ENCODE measurements around the gene CCDC91.

CCDC91 gene

DNA sequence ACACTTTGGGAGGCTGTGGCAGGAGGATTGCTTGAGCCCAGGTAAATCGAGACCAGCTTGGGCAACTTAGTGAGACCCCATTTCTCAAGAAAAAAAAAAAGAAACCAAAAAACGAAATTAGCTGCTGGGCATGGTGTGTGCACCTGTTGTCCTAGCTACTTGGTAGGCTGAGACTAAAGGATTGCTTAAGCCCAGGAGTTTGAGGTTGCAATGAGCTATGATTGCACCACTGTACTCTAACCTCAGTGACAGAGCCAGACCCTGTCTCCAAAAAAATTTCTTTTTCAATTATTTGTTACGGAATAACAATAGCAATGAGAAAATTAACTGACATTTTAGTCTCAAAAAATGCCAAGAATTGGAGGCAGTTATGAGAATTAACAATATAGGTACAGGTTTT, 128.0 kb downstream of the CCDC91 start:
- ChIA-PET POLR2A (no interaction called here), CTCF (interaction anchor here (0.6 kb wide), 1 partner anchor 680 kb away, joined by 3 read pairs; no protein-coding TSS in a partner anchor)
- no peaks in the 10 kb centered on the region for H3K4me1 ChIP-seq (ENCODE audit: control insufficient read depth, insufficient read depth, low read length)
- H3K27ac ChIP-seq (ENCODE audit: extremely low read depth, low read depth, low read length): no peak overlapping the region
- no peaks in the 10 kb centered on the region; a peak in 1 of 3 replicates for H3K36me3 ChIP-seq (ENCODE audit: control insufficient read depth in 2 of 2, insufficient read depth in 1 of 2, low read length in 2 of 2)
- TF ChIP-seq ZNF248 (tag by site-specific recombination; IDR thresholded peaks at IDR 0.05): no peak
- TF ChIP-seq KLF8 (tag by site-specific recombination; IDR thresholded peaks at IDR 0.05): no peak
- no peak overlapping the region for H3K4me3 ChIP-seq (ENCODE audit: low read depth, low read length)
- H3K9me3 ChIP-seq (ENCODE audit: control insufficient read depth, insufficient read depth, low read depth, low read length): no peaks in the 10 kb centered on the region

DNA sequence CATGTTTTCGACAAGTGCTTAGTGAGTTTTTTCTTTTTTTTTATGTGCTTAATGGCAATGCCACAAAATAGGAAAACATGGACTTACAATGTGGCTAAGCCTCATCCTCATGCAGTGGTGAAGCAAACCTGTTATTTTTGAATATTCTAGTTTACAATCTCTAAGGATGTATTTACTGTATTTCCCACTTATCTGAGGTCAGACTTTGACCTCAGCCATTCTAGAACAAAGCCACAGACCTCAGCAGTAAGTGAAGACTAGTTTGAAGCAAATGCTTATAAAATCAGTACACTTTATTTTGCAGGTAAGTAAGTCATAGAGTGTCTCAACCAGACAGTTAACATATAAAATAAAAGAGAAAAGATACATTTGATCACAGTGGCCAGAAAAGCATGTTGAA, 130.1 kb downstream of the CCDC91 start:
- Histone ChIP-seq H3K36me3 (ENCODE audit: control insufficient read depth in 2 of 2, insufficient read depth in 1 of 2, low read length in 2 of 2) (no peaks in the 10 kb centered on the region; a peak in 1 of 3 replicates), H3K9me3 (ENCODE audit: control insufficient read depth, insufficient read depth, low read depth, low read length) (no peaks in the 10 kb centered on the region), H3K27ac (ENCODE audit: extremely low read depth, low read depth, low read length) (no peak overlapping the region), H3K4me3 (ENCODE audit: low read depth, low read length) (no peak overlapping the region), H3K4me1 (ENCODE audit: control insufficient read depth, insufficient read depth, low read length) (no peaks in the 10 kb centered on the region)
- CTCF ChIA-PET: no interaction called here
- POLR2A ChIA-PET: no interaction called here
- TF ChIP-seq ZNF48 (tag by site-specific recombination; IDR thresholded peaks at IDR 0.05) (no peak), ZNF248 (tag by site-specific recombination; IDR thresholded peaks at IDR 0.05) (no peak), ZNF133 (tag by site-specific recombination; IDR thresholded peaks at IDR 0.05) (no peak)

DNA sequence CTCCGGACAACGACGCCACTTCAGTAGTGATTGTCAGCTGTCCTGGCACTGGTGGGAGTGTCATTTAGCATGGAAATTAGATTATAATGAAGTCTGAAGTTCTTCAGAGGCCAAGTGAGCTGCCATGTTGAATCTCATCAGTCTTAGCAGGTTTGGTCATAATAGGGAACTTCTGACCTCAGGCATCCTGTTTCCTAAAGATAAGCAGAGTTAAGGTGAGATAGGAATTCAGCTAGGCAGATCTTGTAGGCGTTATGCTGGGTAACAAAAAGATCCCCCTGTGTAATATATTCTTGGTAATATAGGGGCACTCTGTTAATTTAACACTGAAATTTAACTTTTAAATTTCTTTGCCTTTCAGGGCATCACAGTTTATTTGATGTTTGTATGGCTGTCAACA, 137.5 kb downstream of the CCDC91 start:
- POLR2A ChIA-PET: no interaction called here
- no peak overlapping the region for H3K4me3 ChIP-seq (ENCODE audit: low read depth, low read length)

More for the DNA sequence above, 137.5 kb downstream of the CCDC91 start:
- CTCF ChIA-PET: no interaction called here
- no peaks in the 10 kb centered on the region for H3K4me1 ChIP-seq (ENCODE audit: control insufficient read depth, insufficient read depth, low read length)
- TF ChIP-seq ZNF777 (tag by site-specific recombination; IDR thresholded peaks at IDR 0.05; ENCODE audit: borderline replicate concordance) (no peak), ZNF830 (tag by site-specific recombination; IDR thresholded peaks at IDR 0.05; ENCODE audit: low read depth) (no peak), ZNF549 (tag by site-specific recombination; IDR thresholded peaks at IDR 0.05) (no peak), ZFHX2 (tag by site-specific recombination; conservative IDR thresholded peaks at IDR 0.05) (no peak), ZNF558 (tag by site-specific recombination; IDR thresholded peaks at IDR 0.05) (no peak), ZNF366 (tag by site-specific recombination; conservative IDR thresholded peaks at IDR 0.05) (no peak), HOXC10 (CRISPR knock-in tag; IDR thresholded peaks at IDR 0.05) (no peak), GLIS1 (tag by site-specific recombination; IDR thresholded peaks at IDR 0.05) (no peak)
- TF ChIP-seq, protein P1, sequence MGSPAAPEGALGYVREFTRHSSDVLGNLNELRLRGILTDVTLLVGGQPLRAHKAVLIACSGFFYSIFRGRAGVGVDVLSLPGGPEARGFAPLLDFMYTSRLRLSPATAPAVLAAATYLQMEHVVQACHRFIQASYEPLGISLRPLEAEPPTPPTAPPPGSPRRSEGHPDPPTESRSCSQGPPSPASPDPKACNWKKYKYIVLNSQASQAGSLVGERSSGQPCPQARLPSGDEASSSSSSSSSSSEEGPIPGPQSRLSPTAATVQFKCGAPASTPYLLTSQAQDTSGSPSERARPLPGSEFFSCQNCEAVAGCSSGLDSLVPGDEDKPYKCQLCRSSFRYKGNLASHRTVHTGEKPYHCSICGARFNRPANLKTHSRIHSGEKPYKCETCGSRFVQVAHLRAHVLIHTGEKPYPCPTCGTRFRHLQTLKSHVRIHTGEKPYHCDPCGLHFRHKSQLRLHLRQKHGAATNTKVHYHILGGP (tag by site-specific recombination; IDR thresholded peaks at IDR 0.05): no peak
- TF ChIP-seq, protein P2, sequence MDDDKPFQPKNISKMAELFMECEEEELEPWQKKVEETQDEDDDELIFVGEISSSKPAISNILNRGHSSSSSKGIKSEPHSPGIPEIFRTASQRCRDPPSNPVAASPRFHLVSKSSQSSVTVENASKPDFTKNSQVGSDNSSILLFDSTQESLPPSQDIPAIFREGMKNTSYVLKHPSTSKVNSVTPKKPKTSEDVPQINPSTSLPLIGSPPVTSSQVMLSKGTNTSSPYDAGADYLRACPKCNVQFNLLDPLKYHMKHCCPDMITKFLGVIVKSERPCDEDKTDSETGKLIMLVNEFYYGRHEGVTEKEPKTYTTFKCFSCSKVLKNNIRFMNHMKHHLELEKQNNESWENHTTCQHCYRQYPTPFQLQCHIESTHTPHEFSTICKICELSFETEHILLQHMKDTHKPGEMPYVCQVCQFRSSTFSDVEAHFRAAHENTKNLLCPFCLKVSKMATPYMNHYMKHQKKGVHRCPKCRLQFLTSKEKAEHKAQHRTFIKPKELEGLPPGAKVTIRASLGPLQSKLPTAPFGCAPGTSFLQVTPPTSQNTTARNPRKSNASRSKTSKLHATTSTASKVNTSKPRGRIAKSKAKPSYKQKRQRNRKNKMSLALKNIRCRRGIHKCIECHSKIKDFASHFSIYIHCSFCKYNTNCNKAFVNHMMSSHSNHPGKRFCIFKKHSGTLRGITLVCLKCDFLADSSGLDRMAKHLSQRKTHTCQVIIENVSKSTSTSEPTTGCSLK (tag by site-specific recombination; IDR thresholded peaks at IDR 0.05): no peak
- TF ChIP-seq, protein P3, sequence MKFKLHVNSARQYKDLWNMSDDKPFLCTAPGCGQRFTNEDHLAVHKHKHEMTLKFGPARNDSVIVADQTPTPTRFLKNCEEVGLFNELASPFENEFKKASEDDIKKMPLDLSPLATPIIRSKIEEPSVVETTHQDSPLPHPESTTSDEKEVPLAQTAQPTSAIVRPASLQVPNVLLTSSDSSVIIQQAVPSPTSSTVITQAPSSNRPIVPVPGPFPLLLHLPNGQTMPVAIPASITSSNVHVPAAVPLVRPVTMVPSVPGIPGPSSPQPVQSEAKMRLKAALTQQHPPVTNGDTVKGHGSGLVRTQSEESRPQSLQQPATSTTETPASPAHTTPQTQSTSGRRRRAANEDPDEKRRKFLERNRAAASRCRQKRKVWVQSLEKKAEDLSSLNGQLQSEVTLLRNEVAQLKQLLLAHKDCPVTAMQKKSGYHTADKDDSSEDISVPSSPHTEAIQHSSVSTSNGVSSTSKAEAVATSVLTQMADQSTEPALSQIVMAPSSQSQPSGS (tag by site-specific recombination; IDR thresholded peaks at IDR 0.05; ENCODE audit: low read depth): no peak
- TF ChIP-seq, protein P4, sequence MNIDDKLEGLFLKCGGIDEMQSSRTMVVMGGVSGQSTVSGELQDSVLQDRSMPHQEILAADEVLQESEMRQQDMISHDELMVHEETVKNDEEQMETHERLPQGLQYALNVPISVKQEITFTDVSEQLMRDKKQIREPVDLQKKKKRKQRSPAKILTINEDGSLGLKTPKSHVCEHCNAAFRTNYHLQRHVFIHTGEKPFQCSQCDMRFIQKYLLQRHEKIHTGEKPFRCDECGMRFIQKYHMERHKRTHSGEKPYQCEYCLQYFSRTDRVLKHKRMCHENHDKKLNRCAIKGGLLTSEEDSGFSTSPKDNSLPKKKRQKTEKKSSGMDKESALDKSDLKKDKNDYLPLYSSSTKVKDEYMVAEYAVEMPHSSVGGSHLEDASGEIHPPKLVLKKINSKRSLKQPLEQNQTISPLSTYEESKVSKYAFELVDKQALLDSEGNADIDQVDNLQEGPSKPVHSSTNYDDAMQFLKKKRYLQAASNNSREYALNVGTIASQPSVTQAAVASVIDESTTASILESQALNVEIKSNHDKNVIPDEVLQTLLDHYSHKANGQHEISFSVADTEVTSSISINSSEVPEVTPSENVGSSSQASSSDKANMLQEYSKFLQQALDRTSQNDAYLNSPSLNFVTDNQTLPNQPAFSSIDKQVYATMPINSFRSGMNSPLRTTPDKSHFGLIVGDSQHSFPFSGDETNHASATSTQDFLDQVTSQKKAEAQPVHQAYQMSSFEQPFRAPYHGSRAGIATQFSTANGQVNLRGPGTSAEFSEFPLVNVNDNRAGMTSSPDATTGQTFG (tag by site-specific recombination; IDR thresholded peaks at IDR 0.05; ENCODE audit: borderline replicate concordance): no peak
- no peak overlapping the region for H3K27ac ChIP-seq (ENCODE audit: extremely low read depth, low read depth, low read length)
- H3K36me3 ChIP-seq (ENCODE audit: control insufficient read depth in 2 of 2, insufficient read depth in 1 of 2, low read length in 2 of 2): no peaks in the 10 kb centered on the region
- no peaks in the 10 kb centered on the region for H3K9me3 ChIP-seq (ENCODE audit: control insufficient read depth, insufficient read depth, low read depth, low read length)

Measured in HEK293 (cell line).